ENCODE data around the gene CTSA. TPM values are rescaled to one million over a fixed set of nuclear protein-coding genes. Genes with fewer than 3 reads are reported as not detected.

The CTSA gene
- total RNA-seq, 1 donor from 2014 or later = 69.0 TPM

- H3K27ac ChIP-seq (ENCODE audit: low read depth, low read length) = no peak overlapping the region
- no peaks in the 10 kb centered on the region for H3K9me3 Mint-ChIP-seq (ENCODE audit: unreplicated experiment)
- no peaks in the 10 kb centered on the region for H3K27me3 Mint-ChIP-seq (ENCODE audit: low read depth, unreplicated experiment)
- H3K9ac ChIP-seq (ENCODE audit: low read length) = no peak overlapping the region
- DNase-seq (ENCODE audit: low read depth) (no peak), FAIRE-seq (no peak)
- peaks cover 6% of the 10 kb centered on the region for H3K36me3 ChIP-seq (ENCODE audit: insufficient read depth, low read length)
- no peaks in the 10 kb centered on the region for H3K9me3 ChIP-seq (ENCODE audit: insufficient read depth, low read depth, low read length)
- TF ChIP-seq EZH2 (IDR thresholded peaks at IDR 0.05; ENCODE audit: insufficient read depth, low read length) (no peak), CTCF (IDR thresholded peaks at IDR 0.05; ENCODE audit: insufficient read depth, low read depth, low read length) (no peak)
- peaks cover 3% of the 10 kb centered on the region for H3K4me1 ChIP-seq (ENCODE audit: insufficient read depth, low read length)
- H3K36me3 Mint-ChIP-seq (ENCODE audit: low read depth, unreplicated experiment) = peaks cover 21% of the 10 kb centered on the region
- peaks cover 11% of the 10 kb centered on the region for H4K20me1 ChIP-seq (ENCODE audit: insufficient read depth, low read length)
- H3K27ac Mint-ChIP-seq (ENCODE audit: unreplicated experiment) = no peak overlapping the region
- H3K27me3 ChIP-seq (ENCODE audit: insufficient read depth, low read length) = no peaks in the 10 kb centered on the region
- H3K4me3 ChIP-seq (ENCODE audit: insufficient read depth, low read depth, low read length) = no peak overlapping the region
- peaks cover 12% of the 10 kb centered on the region for H3K79me2 ChIP-seq (ENCODE audit: insufficient read depth, low read length)
- H3K4me1 Mint-ChIP-seq (ENCODE audit: low read depth, unreplicated experiment) = no peaks in the 10 kb centered on the region
- H3K4me2 ChIP-seq (ENCODE audit: low read length) = no peak overlapping the region
- H3K4me3 Mint-ChIP-seq (ENCODE audit: unreplicated experiment) = no peak overlapping the region
- H2AFZ ChIP-seq (ENCODE audit: low read depth, low read length) = no peak overlapping the region
These were observed 40.2 kb upstream of the CTSA start for GRCh38 chr20:45850926-45851325.

GRCh38 chr20:45851501-45851900 is 39.6 kb upstream of the CTSA start:
- FAIRE-seq (no peak), DNase-seq (ENCODE audit: low read depth) (no peak)
- Mint-ChIP-seq H3K9me3 (ENCODE audit: unreplicated experiment) (no peaks in the 10 kb centered on the region), H3K27ac (ENCODE audit: unreplicated experiment) (no peak overlapping the region), H3K4me3 (ENCODE audit: unreplicated experiment) (no peak overlapping the region), H3K36me3 (ENCODE audit: low read depth, unreplicated experiment) (peaks cover 15% of the 10 kb centered on the region), H3K27me3 (ENCODE audit: low read depth, unreplicated experiment) (no peaks in the 10 kb centered on the region), H3K4me1 (ENCODE audit: low read depth, unreplicated experiment) (no peaks in the 10 kb centered on the region)
- TF ChIP-seq EZH2 (IDR thresholded peaks at IDR 0.05; ENCODE audit: insufficient read depth, low read length) (no peak), CTCF (IDR thresholded peaks at IDR 0.05; ENCODE audit: insufficient read depth, low read depth, low read length) (no peak)
- H3K4me3 ChIP-seq (ENCODE audit: insufficient read depth, low read depth, low read length) = no peak overlapping the region
- H3K36me3 ChIP-seq (ENCODE audit: insufficient read depth, low read length) = peaks cover under 1% of the 10 kb centered on the region
- no peak overlapping the region for H3K27ac ChIP-seq (ENCODE audit: low read depth, low read length)
- no peak overlapping the region for H2AFZ ChIP-seq (ENCODE audit: low read depth, low read length)
- H3K79me2 ChIP-seq (ENCODE audit: insufficient read depth, low read length) = peaks cover 18% of the 10 kb centered on the region
- no peak overlapping the region for H3K4me2 ChIP-seq (ENCODE audit: low read length)
- H4K20me1 ChIP-seq (ENCODE audit: insufficient read depth, low read length) = peaks cover 12% of the 10 kb centered on the region
- H3K9me3 ChIP-seq (ENCODE audit: insufficient read depth, low read depth, low read length) = no peaks in the 10 kb centered on the region
- H3K9ac ChIP-seq (ENCODE audit: low read length) = no peak overlapping the region
- no peaks in the 10 kb centered on the region for H3K27me3 ChIP-seq (ENCODE audit: insufficient read depth, low read length)
- H3K4me1 ChIP-seq (ENCODE audit: insufficient read depth, low read length) = peaks cover 9% of the 10 kb centered on the region

GRCh38 chr20:45852326-45852725 is 38.8 kb upstream of the CTSA start:
- no peak overlapping the region for H3K4me2 ChIP-seq (ENCODE audit: low read length)
- no peak for DNase-seq (ENCODE audit: low read depth)
- H3K9me3 ChIP-seq (ENCODE audit: insufficient read depth, low read depth, low read length) = no peaks in the 10 kb centered on the region
- H3K4me3 ChIP-seq (ENCODE audit: insufficient read depth, low read depth, low read length) = no peak overlapping the region
- H2AFZ ChIP-seq (ENCODE audit: low read depth, low read length) = no peak overlapping the region
- peaks cover 11% of the 10 kb centered on the region for H3K4me1 ChIP-seq (ENCODE audit: insufficient read depth, low read length)
- peaks cover 12% of the 10 kb centered on the region for H4K20me1 ChIP-seq (ENCODE audit: insufficient read depth, low read length)
- FAIRE-seq = no peak
- Mint-ChIP-seq H3K27ac (ENCODE audit: unreplicated experiment) (no peak overlapping the region), H3K27me3 (ENCODE audit: low read depth, unreplicated experiment) (no peaks in the 10 kb centered on the region), H3K9me3 (ENCODE audit: unreplicated experiment) (no peaks in the 10 kb centered on the region), H3K4me1 (ENCODE audit: low read depth, unreplicated experiment) (no peaks in the 10 kb centered on the region), H3K4me3 (ENCODE audit: unreplicated experiment) (no peak overlapping the region), H3K36me3 (ENCODE audit: low read depth, unreplicated experiment) (peaks cover 15% of the 10 kb centered on the region)
- TF ChIP-seq EZH2 (IDR thresholded peaks at IDR 0.05; ENCODE audit: insufficient read depth, low read length) (no peak), CTCF (IDR thresholded peaks at IDR 0.05; ENCODE audit: insufficient read depth, low read depth, low read length) (no peak)
- peaks cover 24% of the 10 kb centered on the region for H3K79me2 ChIP-seq (ENCODE audit: insufficient read depth, low read length)
- no peak overlapping the region for H3K9ac ChIP-seq (ENCODE audit: low read length)
- no peaks in the 10 kb centered on the region for H3K36me3 ChIP-seq (ENCODE audit: insufficient read depth, low read length)
- H3K27ac ChIP-seq (ENCODE audit: low read depth, low read length) = no peak overlapping the region
- no peaks in the 10 kb centered on the region for H3K27me3 ChIP-seq (ENCODE audit: insufficient read depth, low read length)

Data from astrocyte (in vitro differentiated cells and primary cell).